Subcutaneous adipose tissue (tissue), 4 donors: ENCODE data around the gene ZSCAN25. TPM values are rescaled to one million over a fixed set of nuclear protein-coding genes. Genes with fewer than 3 reads are reported as not detected.

Experiments
- total RNA-seq, 4 donors: library from RNA; depleted of rRNA; stranded (reverse); fragments of >200 nt; gene quantifications; one replicate each; pipeline ENCODE4 v1.1.0, GENCODE V29; 2016
- TF ChIP-seq, protein P1 (sequence below): fragments of 450-650 bp; IDR thresholded peaks from one replicate; pipeline ENCODE4 v1.5.1; 2016; ENCODE audit warnings: low read depth, mild to moderate bottlenecking, control low read depth, antibody characterized with exemption, moderate library complexity

The ZSCAN25 gene
- total RNA-seq, 4 donors from 2014 or later: 10.7 to 17.1 (median 13.2) TPM

DNA sequence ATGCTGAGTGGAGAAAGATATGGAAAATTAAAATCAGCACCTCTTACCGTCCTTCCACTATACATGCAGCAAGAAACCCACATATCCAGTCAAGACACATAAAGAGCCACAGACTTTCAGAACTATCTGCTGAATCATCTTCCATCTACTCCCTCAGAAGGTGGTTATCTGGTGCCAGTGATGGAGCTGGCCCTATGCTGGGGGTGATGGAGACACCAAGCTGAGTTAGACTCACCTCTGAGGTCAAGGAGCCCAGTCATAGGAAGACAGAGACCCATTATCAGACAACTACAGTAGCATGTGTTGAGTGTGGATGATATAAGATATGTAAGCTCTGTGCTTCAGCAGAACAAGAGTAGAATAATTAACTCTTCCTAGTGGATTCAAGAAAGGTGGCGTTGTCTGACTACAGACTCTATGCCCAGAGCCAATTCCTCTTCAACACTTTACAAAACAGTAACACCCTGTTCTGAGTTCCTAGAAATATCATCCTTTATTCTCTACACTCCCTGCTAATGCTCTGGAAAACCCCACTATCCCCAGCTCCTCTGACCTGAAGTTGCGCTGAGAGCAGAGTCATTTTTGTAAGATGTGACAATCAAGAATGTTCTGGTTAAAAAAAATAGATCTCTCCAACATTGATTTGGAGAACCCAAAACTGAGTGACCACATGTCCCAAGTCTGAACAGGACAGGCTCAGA is 48.7 kb downstream of the ZSCAN25 start:
- TF ChIP-seq, protein P1, sequence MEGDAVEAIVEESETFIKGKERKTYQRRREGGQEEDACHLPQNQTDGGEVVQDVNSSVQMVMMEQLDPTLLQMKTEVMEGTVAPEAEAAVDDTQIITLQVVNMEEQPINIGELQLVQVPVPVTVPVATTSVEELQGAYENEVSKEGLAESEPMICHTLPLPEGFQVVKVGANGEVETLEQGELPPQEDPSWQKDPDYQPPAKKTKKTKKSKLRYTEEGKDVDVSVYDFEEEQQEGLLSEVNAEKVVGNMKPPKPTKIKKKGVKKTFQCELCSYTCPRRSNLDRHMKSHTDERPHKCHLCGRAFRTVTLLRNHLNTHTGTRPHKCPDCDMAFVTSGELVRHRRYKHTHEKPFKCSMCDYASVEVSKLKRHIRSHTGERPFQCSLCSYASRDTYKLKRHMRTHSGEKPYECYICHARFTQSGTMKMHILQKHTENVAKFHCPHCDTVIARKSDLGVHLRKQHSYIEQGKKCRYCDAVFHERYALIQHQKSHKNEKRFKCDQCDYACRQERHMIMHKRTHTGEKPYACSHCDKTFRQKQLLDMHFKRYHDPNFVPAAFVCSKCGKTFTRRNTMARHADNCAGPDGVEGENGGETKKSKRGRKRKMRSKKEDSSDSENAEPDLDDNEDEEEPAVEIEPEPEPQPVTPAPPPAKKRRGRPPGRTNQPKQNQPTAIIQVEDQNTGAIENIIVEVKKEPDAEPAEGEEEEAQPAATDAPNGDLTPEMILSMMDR: no peak

DNA sequence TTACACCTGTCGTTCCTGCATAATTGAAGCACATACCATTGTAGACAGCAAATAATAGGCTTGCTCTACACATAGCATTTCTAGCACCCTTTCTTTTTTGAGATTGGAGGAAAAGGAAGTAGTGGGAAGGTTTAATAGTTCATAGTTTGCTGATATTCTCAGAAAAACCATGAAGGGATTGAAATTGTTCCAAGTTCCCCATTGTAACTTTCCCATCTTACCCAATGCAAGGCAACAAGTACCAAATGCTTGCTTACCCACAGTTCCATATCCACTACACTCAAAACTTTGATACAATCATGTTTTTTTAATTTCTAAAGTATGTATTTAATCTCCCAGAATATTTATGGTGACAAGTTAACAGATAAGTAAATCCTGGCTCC is 49.3 kb downstream of the ZSCAN25 start:
- TF ChIP-seq, protein P1: no peak

DNA sequence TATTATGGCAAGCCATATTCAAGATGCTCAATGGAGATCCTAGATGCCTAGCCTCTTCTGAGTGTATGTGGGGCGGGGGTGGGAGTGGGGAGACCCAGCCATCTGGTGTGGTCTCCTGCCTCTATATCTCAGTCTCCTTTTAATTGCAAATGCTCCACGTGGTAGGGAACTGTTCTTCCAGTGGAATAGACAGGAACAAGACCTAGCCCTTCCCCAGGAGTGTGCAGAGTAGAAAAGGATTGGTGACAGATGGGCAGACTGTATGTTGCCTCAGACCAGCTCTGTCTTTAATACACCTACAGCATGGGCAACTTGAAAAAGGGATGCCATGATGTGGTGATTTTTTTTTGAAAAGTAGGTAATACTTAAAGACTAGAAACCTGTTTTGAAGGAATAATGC is 50.4 kb downstream of the ZSCAN25 start:
- TF ChIP-seq, protein P1: no peak

DNA sequence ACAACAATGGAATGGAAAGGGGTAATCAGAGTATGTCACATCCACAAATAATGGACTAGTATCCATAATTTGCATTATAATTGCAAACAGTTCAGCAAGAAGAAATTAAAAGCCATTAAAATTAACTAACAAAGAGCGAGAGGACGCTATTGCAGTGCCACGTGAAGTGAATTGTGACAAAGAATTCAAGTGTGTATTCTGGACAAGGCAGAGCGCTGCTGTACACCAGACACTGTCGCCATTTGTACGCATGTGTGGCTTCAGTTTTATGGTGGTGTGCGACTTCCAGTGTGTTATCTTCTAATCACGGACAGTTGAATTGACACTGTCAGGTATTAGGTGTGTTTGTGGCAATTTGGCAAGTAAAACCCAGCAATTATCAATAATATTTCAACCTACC is 51.8 kb downstream of the ZSCAN25 start:
- TF ChIP-seq, protein P1: no peak

DNA sequence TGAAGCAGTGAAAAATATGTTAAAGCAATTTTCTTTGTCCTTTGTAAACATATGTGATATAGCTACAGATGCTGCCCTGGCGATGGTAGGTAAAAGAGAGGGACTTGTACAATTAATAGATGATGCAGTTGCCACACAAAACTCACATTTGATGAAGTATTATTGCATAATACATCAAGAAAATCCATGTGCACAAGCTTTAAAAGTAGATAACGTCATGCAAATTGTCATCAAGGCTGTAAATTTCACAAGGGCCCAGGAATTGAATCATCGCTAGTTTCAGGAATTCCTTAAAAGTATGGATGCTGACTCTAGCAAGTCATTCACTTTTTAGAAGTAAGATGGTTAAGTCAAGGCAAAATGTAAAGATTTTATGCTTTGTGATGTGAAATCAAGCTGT is 53.0 kb downstream of the ZSCAN25 start:
- TF ChIP-seq, protein P1: no peak

DNA sequence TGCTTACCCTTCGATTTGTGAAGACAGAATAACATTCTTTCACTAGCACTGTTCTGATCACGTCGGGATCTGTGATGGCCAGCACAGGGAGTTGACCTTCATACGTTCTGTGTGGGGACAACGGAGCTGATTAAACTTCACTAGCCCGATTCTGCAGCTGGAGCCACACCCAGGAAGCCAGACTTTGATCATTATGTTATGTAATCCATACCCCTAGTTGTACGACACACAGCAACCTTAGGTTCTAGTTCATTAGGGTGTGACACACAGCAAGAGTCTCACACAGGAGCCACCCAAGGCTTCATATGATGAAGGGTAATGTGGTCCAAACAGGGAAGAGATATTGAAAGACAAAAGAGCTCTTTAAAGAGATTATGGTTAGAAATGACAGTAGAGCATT is 55.8 kb downstream of the ZSCAN25 start:
- TF ChIP-seq, protein P1: no peak

DNA sequence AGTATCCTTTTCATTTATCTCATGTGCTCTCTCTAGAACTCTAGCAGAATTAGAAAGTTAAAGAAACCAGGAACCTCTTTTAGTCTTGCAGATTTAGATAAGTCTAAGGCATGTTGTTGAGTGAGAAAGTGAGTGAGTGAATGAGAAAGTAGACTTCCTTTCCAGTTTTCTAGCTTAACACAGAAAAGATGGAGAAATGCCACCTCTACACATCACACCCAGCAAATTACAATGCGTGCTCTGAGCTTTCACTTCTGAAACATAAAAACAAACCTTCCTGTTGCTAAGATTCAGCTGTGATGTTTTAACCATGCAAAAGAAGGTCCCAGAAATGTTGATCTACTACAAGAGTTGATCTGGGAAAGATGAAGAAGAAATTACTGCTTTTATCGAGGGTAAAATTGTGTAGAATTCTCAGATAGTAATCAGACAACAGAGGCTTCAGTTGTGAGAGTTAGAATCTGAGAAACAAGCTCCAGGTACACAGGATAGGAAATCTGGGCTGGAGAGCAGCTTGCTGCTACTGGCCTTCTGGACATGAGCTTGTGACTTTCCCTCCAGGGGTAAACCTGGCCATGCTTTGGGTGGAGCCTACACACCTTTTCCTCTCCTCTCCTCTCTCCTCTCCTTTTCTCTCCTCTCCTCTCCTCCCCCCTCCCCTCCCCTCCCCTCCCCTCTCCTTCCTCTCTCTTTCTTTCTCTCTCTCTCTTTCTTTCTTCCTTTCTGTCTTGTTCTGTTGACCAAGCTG is 58.4 kb downstream of the ZSCAN25 start:
- TF ChIP-seq, protein P1: no peak
